AG09319 (cell line): Measurements from ENCODE around the gene THAP9.

Experiments
- DNase-seq: peaks from one replicate; pipeline ENCODE4 v3.0.0-alpha.2; 2010; ENCODE audit warnings: low read depth; ENCODE audit errors: extremely low read depth
- CTCF ChIP-seq: IDR thresholded peaks from 2 replicates; pipeline ENCODE4 v1.5.1; 2011; ENCODE audit warnings: low read depth, mild to moderate bottlenecking, inconsistent platforms, low read length, moderate library complexity

Gene THAP9

GRCh38 chr4:82968972-82969371 is 68.4 kb downstream of the THAP9 start:
- DNase-seq = no peak
- no peak for TF ChIP-seq CTCF

GRCh38 chr4:82969414-82969813 is 68.9 kb downstream of the THAP9 start:
- TF ChIP-seq CTCF = no peak
- no peak for DNase-seq
